ENCODE measurements around the gene MAP3K5. TPM values are rescaled to one million over a fixed set of nuclear protein-coding genes. Genes with fewer than 3 reads are reported as not detected.

Gene MAP3K5
- total RNA-seq, 1 experiment from 2014 or later, result 8.1 TPM

DNA sequence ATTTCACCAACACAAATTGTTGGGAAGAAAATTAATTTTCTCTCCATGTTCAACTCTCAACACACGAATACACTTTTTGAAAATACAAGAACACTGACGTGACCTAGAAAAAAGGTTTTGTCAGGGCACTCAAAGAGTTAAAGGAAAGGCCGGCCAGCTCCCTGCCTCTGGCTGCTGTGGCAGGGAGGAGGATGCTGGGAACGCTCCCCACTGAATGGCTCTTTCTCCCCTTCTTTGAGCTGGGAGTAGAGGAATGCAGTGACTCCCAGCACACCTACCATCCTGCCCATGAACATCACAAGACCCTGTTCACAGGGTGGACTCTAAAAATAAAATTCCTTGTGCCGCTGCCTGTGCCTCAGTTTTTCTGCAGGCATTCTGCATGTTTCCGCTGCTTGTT, 47.0 kb downstream of the MAP3K5 start:
- ChIA-PET POLR2A (interaction anchor here (0.6 kb wide), 2 partner anchors 27 to 415 kb away, joined by 4 read pairs; no protein-coding TSS in a partner anchor), CTCF (no interaction called here)
- no peak overlapping the region for H3K4me3 ChIP-seq (ENCODE audit: low read depth in 2 of 2, low read length in 2 of 2)
- no peak overlapping the region for H3K27ac ChIP-seq (ENCODE audit: low read length)
- no peaks in the 10 kb centered on the region for H3K36me3 ChIP-seq (ENCODE audit: control insufficient read depth, insufficient read depth, low read length)
- no peak for TF ChIP-seq CTCF (IDR thresholded peaks at IDR 0.05)
- TF ChIP-seq, protein P1, sequence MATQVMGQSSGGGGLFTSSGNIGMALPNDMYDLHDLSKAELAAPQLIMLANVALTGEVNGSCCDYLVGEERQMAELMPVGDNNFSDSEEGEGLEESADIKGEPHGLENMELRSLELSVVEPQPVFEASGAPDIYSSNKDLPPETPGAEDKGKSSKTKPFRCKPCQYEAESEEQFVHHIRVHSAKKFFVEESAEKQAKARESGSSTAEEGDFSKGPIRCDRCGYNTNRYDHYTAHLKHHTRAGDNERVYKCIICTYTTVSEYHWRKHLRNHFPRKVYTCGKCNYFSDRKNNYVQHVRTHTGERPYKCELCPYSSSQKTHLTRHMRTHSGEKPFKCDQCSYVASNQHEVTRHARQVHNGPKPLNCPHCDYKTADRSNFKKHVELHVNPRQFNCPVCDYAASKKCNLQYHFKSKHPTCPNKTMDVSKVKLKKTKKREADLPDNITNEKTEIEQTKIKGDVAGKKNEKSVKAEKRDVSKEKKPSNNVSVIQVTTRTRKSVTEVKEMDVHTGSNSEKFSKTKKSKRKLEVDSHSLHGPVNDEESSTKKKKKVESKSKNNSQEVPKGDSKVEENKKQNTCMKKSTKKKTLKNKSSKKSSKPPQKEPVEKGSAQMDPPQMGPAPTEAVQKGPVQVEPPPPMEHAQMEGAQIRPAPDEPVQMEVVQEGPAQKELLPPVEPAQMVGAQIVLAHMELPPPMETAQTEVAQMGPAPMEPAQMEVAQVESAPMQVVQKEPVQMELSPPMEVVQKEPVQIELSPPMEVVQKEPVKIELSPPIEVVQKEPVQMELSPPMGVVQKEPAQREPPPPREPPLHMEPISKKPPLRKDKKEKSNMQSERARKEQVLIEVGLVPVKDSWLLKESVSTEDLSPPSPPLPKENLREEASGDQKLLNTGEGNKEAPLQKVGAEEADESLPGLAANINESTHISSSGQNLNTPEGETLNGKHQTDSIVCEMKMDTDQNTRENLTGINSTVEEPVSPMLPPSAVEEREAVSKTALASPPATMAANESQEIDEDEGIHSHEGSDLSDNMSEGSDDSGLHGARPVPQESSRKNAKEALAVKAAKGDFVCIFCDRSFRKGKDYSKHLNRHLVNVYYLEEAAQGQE (IDR thresholded peaks at IDR 0.05; ENCODE audit: insufficient read depth in 1 of 2, low read depth in 2 of 2, low read length in 1 of 2), result no peak
- TF ChIP-seq SIN3A (IDR thresholded peaks at IDR 0.05; ENCODE audit: borderline replicate concordance, insufficient read depth, low read depth, low read length), result no peak
- TF ChIP-seq POLR2AphosphoS5 (IDR thresholded peaks at IDR 0.05; ENCODE audit: low read depth, low read length), result no peak
- TF ChIP-seq TCF7L2 (IDR thresholded peaks at IDR 0.05; ENCODE audit: low read depth, low read length), result no peak
- DNase-seq (ENCODE audit: low read depth, low spot score), result no peak
- in situ Hi-C loops (cut with HindIII; ENCODE audit: low pct_unique_long_range_greater_than_20kb, low sequenced_read_pairs), result no loop called here
- no peaks in the 10 kb centered on the region for H3K9me3 ChIP-seq (ENCODE audit: control insufficient read depth, insufficient read depth, low read depth, low read length)
- H3K27me3 ChIP-seq (ENCODE audit: control insufficient read depth, insufficient read depth, low read length), result no peaks in the 10 kb centered on the region
- intact Hi-C loops (cut with micrococcal nuclease; ENCODE audit: unreplicated experiment), result no loop called here
- no TSS peak for BruUV-seq (replicated peaks)
- no peaks in the 10 kb centered on the region for H3K4me1 ChIP-seq (ENCODE audit: control insufficient read depth, insufficient read depth, low read length)
- no peak for ATAC-seq

DNA sequence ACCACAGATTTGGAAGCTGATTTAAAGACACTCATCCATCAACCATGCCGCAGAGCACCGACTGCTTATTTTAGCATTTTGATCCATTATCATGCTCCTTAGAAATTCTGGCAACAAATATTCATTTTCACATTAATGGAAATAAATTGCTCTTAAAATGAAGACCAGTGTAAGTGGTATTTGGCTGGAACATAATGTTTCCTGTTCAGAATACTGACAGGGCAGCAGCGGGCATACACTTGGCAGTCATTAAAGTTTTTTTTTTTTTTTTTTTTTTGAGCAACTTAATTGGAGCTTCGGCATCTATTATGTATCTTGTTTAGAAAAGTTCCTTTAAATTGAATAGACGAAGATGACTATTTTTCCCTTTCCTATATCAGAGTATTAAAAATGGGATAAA, 47.4 kb downstream of the MAP3K5 start:
- Histone ChIP-seq H3K36me3 (ENCODE audit: control insufficient read depth, insufficient read depth, low read length) (no peaks in the 10 kb centered on the region), H3K4me3 (ENCODE audit: low read depth in 2 of 2, low read length in 2 of 2) (no peak overlapping the region), H3K9me3 (ENCODE audit: control insufficient read depth, insufficient read depth, low read depth, low read length) (no peaks in the 10 kb centered on the region), H3K27me3 (ENCODE audit: control insufficient read depth, insufficient read depth, low read length) (no peaks in the 10 kb centered on the region), H3K4me1 (ENCODE audit: control insufficient read depth, insufficient read depth, low read length) (no peaks in the 10 kb centered on the region), H3K27ac (ENCODE audit: low read length) (no peak overlapping the region)
- intact Hi-C loops (cut with micrococcal nuclease; ENCODE audit: unreplicated experiment) (no loop called here), in situ Hi-C loops (cut with HindIII; ENCODE audit: low pct_unique_long_range_greater_than_20kb, low sequenced_read_pairs) (no loop called here)
- ChIA-PET CTCF (no interaction called here), POLR2A (interaction anchor here (0.6 kb wide), 2 partner anchors 28 to 415 kb away, joined by 4 read pairs; no protein-coding TSS in a partner anchor)
- TF ChIP-seq POLR2AphosphoS5 (IDR thresholded peaks at IDR 0.05; ENCODE audit: low read depth, low read length), result no peak
- TF ChIP-seq CTCF (IDR thresholded peaks at IDR 0.05), result no peak
- TF ChIP-seq TCF7L2 (IDR thresholded peaks at IDR 0.05; ENCODE audit: low read depth, low read length), result no peak
- TF ChIP-seq, protein P1 (IDR thresholded peaks at IDR 0.05; ENCODE audit: insufficient read depth in 1 of 2, low read depth in 2 of 2, low read length in 1 of 2), result no peak
- no peak for TF ChIP-seq SIN3A (IDR thresholded peaks at IDR 0.05; ENCODE audit: borderline replicate concordance, insufficient read depth, low read depth, low read length)
- no TSS peak for BruUV-seq (replicated peaks)
- DNase-seq (ENCODE audit: low read depth, low spot score) (no peak), ATAC-seq (no peak)

Data from Panc1 (cell line).